Measurements from ENCODE around the gene LAMB4. TPM values are rescaled to one million over a fixed set of nuclear protein-coding genes. Genes with fewer than 3 reads are reported as not detected.
"Not testable (repeated sequence)": the region's sequence is repeated elsewhere in the genome, so short reads cannot be mapped to it uniquely, and the experiment has no call there.

Gene LAMB4
- polyA plus RNA-seq, 6 donors from 2014 or later = not detected

GRCh38 chr7:108033309-108033708, 96.9 kb downstream of the LAMB4 start:
- H3K4me3 Mint-ChIP-seq; ATAC-seq (ENCODE audit: low read depth in 2 of 2); H3K9me3 Mint-ChIP-seq; H3K27ac Mint-ChIP-seq; H3K36me3 Mint-ChIP-seq; H3K4me1 Mint-ChIP-seq; DNase-seq: not testable (repeated sequence)
- H3K27me3 Mint-ChIP-seq = peaks cover 0 to 20% (median 17%) of the 10 kb centered on the region in 3 donors

- H3K4me1 Mint-ChIP-seq = no peaks in the 10 kb centered on the region
- H3K27me3 Mint-ChIP-seq = peaks cover 0 to 17% (median 13%) of the 10 kb centered on the region in 3 donors
- no peaks in the 10 kb centered on the region for H3K36me3 Mint-ChIP-seq
- peak overlapping the region in 1 of 8 donors; percentile 27 for H3K4me3 Mint-ChIP-seq
- H3K9me3 Mint-ChIP-seq = no peaks in the 10 kb centered on the region
- DNase-seq (no peak), ATAC-seq (ENCODE audit: low read depth in 2 of 2) (no peak)
- no peak overlapping the region for H3K27ac Mint-ChIP-seq
Observed at GRCh38 chr7:108030516-108030915, 99.6 kb downstream of the LAMB4 start.

GRCh38 chr7:108029034-108029433, 101.1 kb downstream of the LAMB4 start:
- Mint-ChIP-seq H3K4me1 (no peaks in the 10 kb centered on the region), H3K27ac (no peak overlapping the region), H3K4me3 (no peak overlapping the region), H3K36me3 (no peaks in the 10 kb centered on the region), H3K9me3 (no peaks in the 10 kb centered on the region), H3K27me3 (peaks cover 0 to 18% (median 17%) of the 10 kb centered on the region in 3 donors)
- DNase-seq (no peak), ATAC-seq (ENCODE audit: low read depth in 2 of 2) (no peak)

- H3K9me3 Mint-ChIP-seq = no peaks in the 10 kb centered on the region
- ATAC-seq (ENCODE audit: low read depth in 2 of 2) = no peak
Observed at GRCh38 chr7:108028111-108028510, 102.0 kb downstream of the LAMB4 start.

GRCh38 chr7:108027239-108027638, 102.9 kb downstream of the LAMB4 start:
- no peak overlapping the region for H3K4me3 Mint-ChIP-seq
- DNase-seq (no peak), ATAC-seq (ENCODE audit: low read depth in 2 of 2) (no peak)
- H3K27ac Mint-ChIP-seq = no peak overlapping the region
- H3K4me1 Mint-ChIP-seq = no peaks in the 10 kb centered on the region
- H3K27me3 Mint-ChIP-seq = peaks cover 0 to 17% (median 14%) of the 10 kb centered on the region in 3 donors
- H3K9me3 Mint-ChIP-seq = no peaks in the 10 kb centered on the region
- H3K36me3 Mint-ChIP-seq = no peaks in the 10 kb centered on the region

More at GRCh38 chr7:108028111-108028510, 102.0 kb downstream of the LAMB4 start:
- Mint-ChIP-seq H3K27me3 (peaks cover 0 to 17% (median 15%) of the 10 kb centered on the region in 3 donors), H3K27ac (no peak overlapping the region), H3K36me3 (no peaks in the 10 kb centered on the region), H3K4me3 (no peak overlapping the region), H3K4me1 (no peaks in the 10 kb centered on the region)
- no peak for DNase-seq

- DNase-seq = no peak
- Mint-ChIP-seq H3K27ac (no peak overlapping the region), H3K27me3 (peaks cover 0 to 17% (median 14%) of the 10 kb centered on the region in 3 donors), H3K36me3 (no peaks in the 10 kb centered on the region), H3K4me3 (no peak overlapping the region), H3K9me3 (no peaks in the 10 kb centered on the region), H3K4me1 (no peaks in the 10 kb centered on the region)
- ATAC-seq (ENCODE audit: low read depth in 2 of 2) = no peak
Observed at GRCh38 chr7:108026647-108027046, 103.5 kb downstream of the LAMB4 start.

- ATAC-seq (ENCODE audit: low read depth in 2 of 2) = no peak
- H3K36me3 Mint-ChIP-seq = no peaks in the 10 kb centered on the region
- H3K4me1 Mint-ChIP-seq = no peaks in the 10 kb centered on the region
- peaks cover 0 to 17% (median 9%) of the 10 kb centered on the region in 3 donors for H3K27me3 Mint-ChIP-seq
- H3K4me3 Mint-ChIP-seq = no peak overlapping the region
- peak overlapping the region in 1 of 6 donors; percentile 32 for H3K27ac Mint-ChIP-seq
- H3K9me3 Mint-ChIP-seq = no peaks in the 10 kb centered on the region
- DNase-seq = no peak
Observed at GRCh38 chr7:108026116-108026515, 104.0 kb downstream of the LAMB4 start.

GRCh38 chr7:108024538-108024937, 105.6 kb downstream of the LAMB4 start:
- Mint-ChIP-seq H3K9me3 (no peaks in the 10 kb centered on the region), H3K36me3 (no peaks in the 10 kb centered on the region), H3K27ac (no peak overlapping the region), H3K4me1 (no peaks in the 10 kb centered on the region), H3K4me3 (no peak overlapping the region), H3K27me3 (peaks cover 0 to 20% (median 14%) of the 10 kb centered on the region in 3 donors)
- DNase-seq (no peak), ATAC-seq (ENCODE audit: low read depth in 2 of 2) (no peak)

GRCh38 chr7:108020585-108020984, 109.6 kb downstream of the LAMB4 start:
- H3K27me3 Mint-ChIP-seq = peaks cover 21 to 34% (median 29%) of the 10 kb centered on the region in 3 donors
- ATAC-seq (ENCODE audit: low read depth in 2 of 2) = no peak
- H3K9me3 Mint-ChIP-seq = no peaks in the 10 kb centered on the region
- H3K36me3 Mint-ChIP-seq = no peaks in the 10 kb centered on the region
- H3K4me3 Mint-ChIP-seq = no peak overlapping the region
- DNase-seq = no peak
- H3K27ac Mint-ChIP-seq = no peak overlapping the region
- H3K4me1 Mint-ChIP-seq = no peaks in the 10 kb centered on the region

GRCh38 chr7:108018668-108019067, 111.5 kb downstream of the LAMB4 start:
- DNase-seq (no peak), ATAC-seq (ENCODE audit: low read depth in 2 of 2) (no peak)
- Mint-ChIP-seq H3K27me3 (peaks cover 16 to 34% (median 33%) of the 10 kb centered on the region in 3 donors), H3K9me3 (no peaks in the 10 kb centered on the region), H3K27ac (no peak overlapping the region), H3K4me1 (no peaks in the 10 kb centered on the region), H3K4me3 (no peak overlapping the region), H3K36me3 (no peaks in the 10 kb centered on the region)

GRCh38 chr7:108017776-108018151, 112.4 kb downstream of the LAMB4 start:
- no peak for ATAC-seq (ENCODE audit: low read depth in 2 of 2)
- Mint-ChIP-seq H3K4me3 (no peak overlapping the region), H3K27me3 (peaks cover 16 to 38% (median 36%) of the 10 kb centered on the region in 3 donors)

GRCh38 chr7:108016841-108017775, 113.1 kb downstream of the LAMB4 start:
- Mint-ChIP-seq H3K36me3 (no peaks in the 10 kb centered on the region), H3K4me1 (no peaks in the 10 kb centered on the region), H3K4me3 (no peak overlapping the region), H3K9me3 (no peaks in the 10 kb centered on the region), H3K27ac (peak overlapping the region in 1 of 6 donors; percentile 35), H3K27me3 (peaks cover 16 to 42% (median 40%) of the 10 kb centered on the region in 3 donors)
- ATAC-seq (ENCODE audit: low read depth in 2 of 2) (no peak), DNase-seq (no peak)

More at GRCh38 chr7:108017776-108018151, 112.4 kb downstream of the LAMB4 start:
- Mint-ChIP-seq H3K36me3 (no peaks in the 10 kb centered on the region), H3K27ac (no peak overlapping the region), H3K4me1 (no peaks in the 10 kb centered on the region), H3K9me3 (no peaks in the 10 kb centered on the region)
- DNase-seq = no peak

GRCh38 chr7:108015740-108016139, 114.4 kb downstream of the LAMB4 start:
- H3K27ac Mint-ChIP-seq = peak overlapping the region in 1 of 6 donors; percentile 24
- no peak for ATAC-seq (ENCODE audit: low read depth in 2 of 2)

More at GRCh38 chr7:108015740-108016139, 114.4 kb downstream of the LAMB4 start:
- Mint-ChIP-seq H3K4me3 (no peak overlapping the region), H3K9me3 (no peaks in the 10 kb centered on the region), H3K36me3 (no peaks in the 10 kb centered on the region), H3K4me1 (no peaks in the 10 kb centered on the region), H3K27me3 (peaks cover 18 to 40% (median 38%) of the 10 kb centered on the region in 3 donors)
- DNase-seq = no peak

All from naive B cell (primary cell).